HG02623 (cell line): Measurements from ENCODE around the gene COL8A2.

Experiments
- ATAC-seq: cut with Tn5 transposase; IDR thresholded peaks from one replicate; pipeline ENCODE4 v1.9.1; 2021; ENCODE audit warnings: moderate library complexity; ENCODE audit not compliant: unreplicated experiment

COL8A2 gene

DNA sequence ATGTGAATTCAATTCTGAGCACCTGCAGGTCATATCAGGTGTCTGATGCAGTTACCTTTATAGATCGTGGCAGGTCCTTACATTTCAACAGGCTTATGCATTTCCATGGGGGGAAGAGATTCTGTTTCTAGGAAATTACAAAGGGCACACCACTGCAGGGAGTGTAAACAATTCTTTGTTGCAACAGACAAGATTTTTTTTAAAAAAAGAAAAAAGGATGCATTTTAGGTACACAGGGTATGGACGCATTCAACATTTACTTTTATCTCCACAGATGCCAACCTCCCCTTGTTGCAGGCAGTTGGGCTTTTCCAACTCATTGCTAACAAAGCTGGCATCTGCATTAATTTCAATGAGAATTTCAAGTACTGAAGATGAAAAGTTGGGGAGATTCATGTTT is 54.7 kb downstream of the COL8A2 start:
- no peak for ATAC-seq

DNA sequence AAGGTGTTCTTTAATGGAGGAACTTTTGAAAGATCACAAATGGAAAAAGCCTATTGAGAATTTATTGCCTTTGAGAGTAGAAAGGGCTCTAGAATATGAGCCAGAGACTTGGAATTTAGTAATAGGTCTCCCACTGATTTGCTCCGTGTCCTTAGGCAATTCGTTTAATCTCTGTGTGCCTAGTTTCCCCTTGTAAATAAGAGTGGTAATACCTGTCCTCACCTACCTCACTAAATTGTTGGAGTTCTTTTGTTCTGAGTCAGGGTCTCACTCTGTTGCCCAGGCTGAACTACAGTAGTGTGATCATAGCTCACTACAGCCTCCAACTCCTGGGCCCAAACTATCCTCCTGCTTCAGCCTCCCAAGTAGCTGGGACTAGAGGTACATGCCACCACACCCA is 56.2 kb downstream of the COL8A2 start:
- no peak for ATAC-seq

DNA sequence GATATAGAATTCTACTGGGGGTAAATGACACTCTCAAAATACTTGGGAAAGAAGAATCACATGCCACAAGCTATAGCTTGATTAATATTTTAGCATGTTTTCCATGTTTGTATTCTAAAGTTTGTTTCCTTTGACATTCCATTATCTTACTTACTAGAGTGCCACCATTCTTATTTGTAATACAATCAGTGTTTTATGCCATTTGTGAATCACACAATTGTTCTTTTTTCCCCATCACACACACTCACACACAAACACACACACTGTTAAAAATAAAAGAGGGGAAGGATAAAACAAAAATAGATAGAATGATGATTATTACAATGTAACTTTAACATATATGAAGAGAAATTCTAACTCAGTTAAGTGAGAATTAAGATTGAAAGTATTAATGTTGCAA is 57.2 kb downstream of the COL8A2 start:
- ATAC-seq: no peak

GRCh38 chr1:36062315-36062714 is 62.7 kb downstream of the COL8A2 start:
- no peak for ATAC-seq

DNA sequence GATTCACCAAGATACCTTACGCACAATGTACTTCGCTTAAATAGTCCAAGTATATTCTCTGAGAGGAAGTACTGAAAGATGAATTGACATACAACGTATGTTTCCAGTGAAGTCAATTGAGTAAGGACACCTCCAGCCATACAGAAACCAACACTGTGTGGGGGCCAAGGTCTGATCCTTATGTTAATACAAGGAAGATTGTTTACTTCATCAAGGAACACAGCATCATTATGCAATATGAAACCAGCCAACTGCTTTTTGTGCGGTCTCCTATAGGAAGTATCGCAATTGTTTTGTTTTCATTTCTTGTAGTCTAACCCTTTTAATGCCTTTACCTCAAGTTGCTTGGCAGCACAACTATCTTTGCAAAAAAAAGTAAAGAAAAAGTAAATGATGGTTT is 69.3 kb downstream of the COL8A2 start:
- ATAC-seq: no peak

DNA sequence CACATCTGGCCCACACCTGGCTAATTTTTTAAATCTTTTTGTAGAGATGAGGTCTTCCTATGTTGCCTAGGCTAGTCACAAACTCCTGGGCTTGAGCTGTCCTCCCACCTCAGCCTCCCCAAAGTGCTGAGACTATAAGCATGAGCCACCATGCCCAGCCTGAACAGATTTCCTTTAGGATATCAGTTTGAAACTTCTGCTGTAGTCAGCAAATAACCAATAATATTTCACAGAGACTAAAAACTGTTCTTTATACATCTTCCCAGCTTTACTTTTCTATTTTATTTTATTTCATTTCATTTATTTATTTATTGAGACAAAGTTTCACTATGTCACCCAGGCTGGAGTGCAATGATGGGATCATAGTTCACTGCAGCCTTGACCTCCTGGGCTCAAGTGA is 71.0 kb downstream of the COL8A2 start:
- no peak for ATAC-seq

DNA sequence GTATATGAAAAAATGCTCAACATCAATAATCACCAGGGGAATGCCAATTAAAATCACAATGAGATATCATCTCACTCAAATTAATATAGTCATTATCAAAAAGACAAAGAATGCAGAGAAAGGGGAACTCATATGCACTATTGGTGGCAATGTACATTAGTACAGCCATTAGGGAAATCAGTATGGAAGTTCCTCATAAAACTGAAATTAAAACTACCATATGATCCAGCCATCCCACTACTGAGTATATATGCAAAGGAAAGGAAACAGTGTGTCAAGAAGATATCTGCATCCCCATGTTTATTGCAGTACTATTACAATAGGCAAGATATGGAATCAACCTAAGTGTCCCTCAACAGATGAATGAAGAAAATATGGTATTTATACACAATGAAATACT is 73.2 kb downstream of the COL8A2 start:
- ATAC-seq: no peak
